ENCODE measurements around the gene ID3.

ID3 gene

GRCh38 chr1:23559136-23559984 lies at the start of gene ID3:
TSS of gene ID3 (minus strand) at chr1:23559501. CDS start at chr1:23559426, 75 bp downstream.
- intact Hi-C loops (cut with DNase I): no loop called here

DNA sequence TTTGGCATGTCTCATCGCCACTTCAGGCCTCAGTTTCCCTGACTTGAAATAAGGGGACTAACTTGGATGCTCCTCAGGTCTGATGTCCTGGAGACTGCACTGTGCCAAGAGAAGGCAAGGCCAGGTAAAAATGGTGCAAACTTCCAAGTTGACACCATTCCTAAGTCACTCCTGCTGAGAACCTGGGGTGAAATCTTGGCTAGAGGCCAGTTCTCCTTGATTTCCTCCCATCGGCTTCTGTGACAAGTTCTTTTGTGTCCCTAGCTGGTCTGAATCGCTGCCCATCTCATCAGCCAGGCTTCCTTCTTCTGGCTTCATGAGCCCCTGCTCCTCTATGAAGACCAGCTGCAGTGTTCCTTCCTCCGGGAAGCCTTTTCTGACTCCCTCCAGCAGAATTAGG lies 48.6 kb upstream of the ID3 start:
- intact Hi-C loops (cut with DNase I): no loop called here
- DNase-seq: no peak

More at GRCh38 chr1:23559136-23559984, at the start of gene ID3:
- peak; percentile 78 to 98 (median 86) for DNase-seq

DNA sequence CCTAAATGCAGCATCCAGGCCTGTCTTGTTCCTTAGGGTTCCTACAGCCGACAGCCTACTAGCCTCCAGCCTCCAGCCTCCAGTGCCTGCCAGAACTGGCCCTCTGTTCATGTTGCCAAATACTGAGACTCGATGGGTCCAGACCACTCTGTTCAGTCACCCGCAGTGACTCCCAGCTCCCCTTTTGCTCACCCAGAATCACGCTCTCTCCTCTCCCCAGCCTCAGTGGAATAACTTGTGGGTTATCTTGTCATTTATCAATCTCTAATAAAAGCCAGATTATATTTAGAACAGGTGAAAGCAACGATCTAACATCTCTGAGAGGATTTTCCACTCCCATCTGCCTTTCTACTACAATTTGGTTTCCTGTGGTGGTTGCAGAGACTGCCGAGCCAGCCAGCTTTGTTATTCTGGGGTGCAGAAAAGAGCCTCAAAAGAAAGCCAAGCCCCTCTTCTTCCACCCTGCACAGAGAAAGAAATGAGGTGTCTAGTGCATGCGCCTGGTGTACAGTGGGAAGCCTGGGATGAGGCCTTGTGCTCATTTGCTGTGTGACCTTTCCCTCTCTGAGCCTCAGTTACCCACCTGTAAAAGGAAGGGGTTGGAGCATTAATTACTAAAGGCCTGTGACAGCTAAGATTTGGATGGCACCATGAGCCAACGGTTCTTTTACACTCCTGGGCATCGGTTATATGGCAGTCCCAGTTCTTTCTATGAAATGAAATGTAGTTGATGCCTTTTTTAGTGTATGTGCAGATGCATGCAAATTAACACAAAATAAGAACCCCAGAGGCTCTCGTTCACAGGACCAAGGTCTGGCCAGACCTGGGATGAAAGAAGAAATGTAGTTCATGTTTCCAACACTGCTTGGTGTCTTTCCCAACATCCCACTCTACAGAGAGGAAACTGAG lies 42.9 kb upstream of the ID3 start:
- no peak for DNase-seq
- intact Hi-C loops (cut with DNase I): no loop called here

GRCh38 chr1:23601135-23601967 lies 42.0 kb upstream of the ID3 start:
- no peak for DNase-seq
- intact Hi-C loops (cut with DNase I): no loop called here

- intact Hi-C loops (cut with DNase I): no loop called here
- peak in 1 of 10 donors; percentile 9 for DNase-seq
Observed at GRCh38 chr1:23600283-23600682, 41.0 kb upstream of the ID3 start.

DNA sequence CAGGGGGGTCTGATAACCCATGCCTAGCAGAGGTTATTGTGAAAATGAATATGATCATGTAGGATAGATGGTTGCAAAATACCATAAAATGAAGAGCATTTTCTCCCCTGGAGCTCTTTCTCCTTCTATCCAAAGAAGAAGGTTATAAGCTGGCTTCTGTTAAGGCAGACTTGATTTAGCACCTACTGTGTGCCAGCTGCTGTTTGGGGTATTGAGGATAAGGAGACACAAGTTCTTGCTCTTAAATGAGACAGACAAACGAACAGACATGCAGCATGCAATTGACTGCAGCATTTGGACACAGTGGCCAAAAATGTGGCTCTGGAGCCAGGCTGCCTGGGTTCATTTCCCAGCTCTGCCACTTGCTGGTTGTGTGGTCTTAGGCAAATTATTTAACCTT lies 39.8 kb upstream of the ID3 start:
- DNase-seq: no peak
- intact Hi-C loops (cut with DNase I): no loop called here

- intact Hi-C loops (cut with DNase I): no loop called here
- peak in 3 of 10 donors; percentile 16 to 82 (median 21) for DNase-seq
Observed at GRCh38 chr1:23598424-23598823, 39.1 kb upstream of the ID3 start.

DNA sequence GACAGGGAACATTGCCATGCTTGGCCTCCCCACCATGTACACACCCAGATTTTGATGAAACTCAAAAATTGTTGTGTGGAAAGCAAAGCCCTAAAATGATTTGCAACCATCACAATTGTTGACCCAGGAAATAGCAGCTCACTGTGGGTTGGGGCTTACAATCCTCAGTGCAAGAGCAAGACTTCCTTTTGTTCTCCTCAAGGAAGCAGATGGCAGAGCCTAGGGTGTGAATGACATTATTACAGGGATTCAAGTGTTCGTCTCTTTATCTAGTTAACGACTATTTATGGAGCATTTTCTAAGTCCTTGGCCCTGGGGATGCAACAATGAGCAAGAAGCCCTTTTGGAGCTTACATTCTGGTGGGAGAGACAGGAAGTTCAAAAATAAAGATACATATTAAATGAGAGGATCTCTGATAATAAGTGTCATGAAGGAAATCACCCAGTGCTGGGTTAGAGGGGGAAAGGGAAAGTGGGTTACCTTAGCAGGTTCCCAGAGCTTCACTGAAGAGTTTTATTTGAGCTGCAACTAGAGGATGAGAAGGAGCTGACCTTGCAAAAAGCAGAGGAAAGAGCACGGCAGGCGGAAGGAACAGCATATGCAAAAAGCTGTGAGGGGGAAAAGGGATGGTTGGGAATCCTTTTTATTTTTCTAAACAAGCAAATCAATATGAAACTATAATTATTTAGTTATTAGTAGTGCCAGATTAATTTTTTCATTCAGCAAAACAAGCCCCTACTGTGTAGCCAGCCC lies 38.5 kb upstream of the ID3 start:
- intact Hi-C loops (cut with DNase I): no loop called here

GRCh38 chr1:23596382-23597358 lies 37.4 kb upstream of the ID3 start:
- no peak for DNase-seq
- intact Hi-C loops (cut with DNase I): no loop called here

More for the DNA sequence above, 38.5 kb upstream of the ID3 start:
- no peak for DNase-seq

DNA sequence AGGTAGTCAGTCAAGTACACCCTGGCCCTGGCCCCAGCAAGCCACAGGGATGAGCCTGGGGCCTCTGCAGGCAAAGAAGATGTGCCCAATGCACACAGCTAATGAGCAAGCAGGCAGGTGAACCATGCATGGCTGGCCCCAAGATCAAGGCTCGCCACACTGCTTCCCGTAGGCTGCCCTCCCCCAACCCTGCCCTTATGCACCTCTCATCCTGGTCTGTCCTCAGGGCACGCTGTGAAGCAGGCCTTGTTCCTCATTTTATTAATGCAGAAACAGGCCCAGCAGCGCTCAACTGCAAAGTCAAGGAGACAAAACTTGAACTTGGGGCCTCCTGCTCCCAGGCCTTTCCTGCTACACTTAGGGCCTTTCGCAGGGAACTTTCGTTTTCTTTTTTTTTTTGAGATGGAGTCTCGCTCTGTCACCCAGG lies 35.6 kb upstream of the ID3 start:
- DNase-seq: no peak
- intact Hi-C loops (cut with DNase I): no loop called here

GRCh38 chr1:23594149-23594907 lies 35.0 kb upstream of the ID3 start:
- intact Hi-C loops (cut with DNase I): no loop called here
- DNase-seq: no peak

- no peak for DNase-seq
- intact Hi-C loops (cut with DNase I): no loop called here
Observed at GRCh38 chr1:23593556-23594148, 34.4 kb upstream of the ID3 start.

DNA sequence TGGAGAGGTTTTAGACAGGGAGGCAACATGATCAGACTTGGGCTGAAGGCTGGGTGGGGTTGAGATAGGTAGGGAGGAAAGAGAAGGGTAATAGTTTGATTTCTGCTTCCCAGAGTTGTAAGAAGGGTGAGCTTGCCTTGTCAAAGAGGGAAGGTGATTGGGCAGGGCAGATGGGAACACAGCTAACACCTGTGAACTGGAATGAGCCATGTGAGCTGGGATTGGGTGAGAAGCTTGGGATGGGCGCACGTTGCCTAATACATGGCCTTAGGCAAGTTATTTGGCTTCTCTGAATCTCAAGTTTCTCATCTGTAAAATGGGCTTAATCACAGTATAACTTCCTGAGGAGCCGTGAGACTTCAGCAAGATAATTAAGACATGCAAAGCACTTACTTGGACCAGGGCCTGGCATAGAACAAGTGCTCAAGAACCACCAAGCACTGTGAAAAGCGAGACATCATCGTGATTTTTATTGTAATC lies 33.8 kb upstream of the ID3 start:
- intact Hi-C loops (cut with DNase I): no loop called here
- DNase-seq: no peak

- intact Hi-C loops (cut with DNase I): no loop called here
- DNase-seq: no peak
Observed at GRCh38 chr1:23592209-23592892, 33.0 kb upstream of the ID3 start.

- intact Hi-C loops (cut with DNase I): no loop called here
- no peak for DNase-seq
Observed at GRCh38 chr1:23591460-23592208, 32.3 kb upstream of the ID3 start.
